CD4-positive, alpha-beta T cell treated with Interleukin-10 for 1 hour (primary cell): Measurements from ENCODE around the gene PTPN3.

Source experiments
- DNase-seq: peaks from one replicate; pipeline ENCODE4 v3.0.0-alpha.2; 2020

PTPN3 gene

GRCh38 chr9:109418827-109419226 lies 79.3 kb downstream of the PTPN3 start:
- no peak for DNase-seq

GRCh38 chr9:109417585-109418544 lies 80.2 kb downstream of the PTPN3 start:
- DNase-seq, result no peak

GRCh38 chr9:109417054-109417453 lies 81.1 kb downstream of the PTPN3 start:
- no peak for DNase-seq

- DNase-seq, result no peak
Measured at GRCh38 chr9:109416135-109416706, 81.9 kb downstream of the PTPN3 start.

- no peak for DNase-seq
Measured at GRCh38 chr9:109414125-109414785, 83.9 kb downstream of the PTPN3 start.

- DNase-seq, result peak; percentile 8
Measured at GRCh38 chr9:109411798-109412352, 86.2 kb downstream of the PTPN3 start.

- no peak for DNase-seq
Measured at GRCh38 chr9:109411069-109411761, 86.9 kb downstream of the PTPN3 start.

GRCh38 chr9:109409773-109410397 lies 88.2 kb downstream of the PTPN3 start:
- DNase-seq, result no peak

- no peak for DNase-seq
Measured at GRCh38 chr9:109408759-109409462, 89.2 kb downstream of the PTPN3 start.

GRCh38 chr9:109403766-109404320 lies 94.3 kb downstream of the PTPN3 start:
- no peak for DNase-seq

GRCh38 chr9:109403116-109403515 lies 95.0 kb downstream of the PTPN3 start:
- DNase-seq, result no peak

GRCh38 chr9:109401990-109402318 lies 96.2 kb downstream of the PTPN3 start:
- DNase-seq, result no peak

GRCh38 chr9:109401169-109401989 lies 96.7 kb downstream of the PTPN3 start:
- DNase-seq, result peak; percentile 15

- no peak for DNase-seq
Measured at GRCh38 chr9:109399258-109399767, 98.8 kb downstream of the PTPN3 start.

GRCh38 chr9:109391176-109391575 lies 106.9 kb downstream of the PTPN3 start:
- DNase-seq, result no peak

GRCh38 chr9:109387856-109388255 lies 110.3 kb downstream of the PTPN3 start:
- DNase-seq, result no peak

- no peak for DNase-seq
Measured at GRCh38 chr9:109387206-109387605, 110.9 kb downstream of the PTPN3 start.

GRCh38 chr9:109385499-109385898 lies 112.6 kb downstream of the PTPN3 start:
- no peak for DNase-seq

- DNase-seq, result no peak
Measured at GRCh38 chr9:109383947-109384346, 114.2 kb downstream of the PTPN3 start.

GRCh38 chr9:109383356-109383755 lies 114.8 kb downstream of the PTPN3 start:
- no peak for DNase-seq
